GM12874 (cell line): ENCODE results near the gene EGFR.

Source experiments
- CTCF ChIP-seq: IDR thresholded peaks from 2 replicates; pipeline ENCODE4 v1.5.1; 2011; ENCODE audit warnings: low read depth, mild to moderate bottlenecking, control low read depth, low read length, moderate library complexity; ENCODE audit not compliant: insufficient read depth

Gene EGFR

GRCh38 chr7:55094092-55094690 is 75.4 kb downstream of the EGFR start:
- no peak for TF ChIP-seq CTCF

GRCh38 chr7:55095672-55096071 is 76.9 kb downstream of the EGFR start:
- no peak for TF ChIP-seq CTCF

GRCh38 chr7:55096323-55096722 is 77.5 kb downstream of the EGFR start:
- TF ChIP-seq CTCF, result no peak

GRCh38 chr7:55097100-55097499 is 78.3 kb downstream of the EGFR start:
- TF ChIP-seq CTCF, result no peak

- TF ChIP-seq CTCF, result no peak
Measured at GRCh38 chr7:55099066-55099820, 80.4 kb downstream of the EGFR start.

- TF ChIP-seq CTCF, result no peak
Measured at GRCh38 chr7:55099821-55100543, 81.2 kb downstream of the EGFR start.

- TF ChIP-seq CTCF, result no peak
Measured at GRCh38 chr7:55100544-55101327, 81.9 kb downstream of the EGFR start.
